ENCODE data around the gene TLE3.

DNA sequence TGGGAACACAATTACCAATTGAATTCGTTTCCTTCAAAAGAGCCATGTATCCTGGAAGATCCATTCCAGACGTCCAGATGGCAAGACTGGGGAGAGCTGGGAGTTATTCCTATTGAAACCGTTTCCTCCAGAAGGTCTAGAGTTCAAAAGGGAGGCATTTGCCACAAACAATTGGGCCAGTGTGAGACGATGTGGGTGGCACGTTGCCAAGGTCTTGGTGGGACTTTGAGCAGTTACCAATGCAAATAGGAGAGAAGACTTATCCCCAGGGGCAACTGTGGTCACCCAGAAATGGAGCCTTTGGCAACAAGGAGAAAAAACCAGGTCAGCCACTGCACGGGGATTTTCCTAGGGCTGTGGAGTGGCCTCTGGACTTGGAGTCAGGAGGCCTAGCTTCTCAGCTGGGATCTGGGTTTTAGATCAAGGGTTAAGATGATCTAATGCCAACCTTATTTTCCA, 29.6 kb upstream of the TLE3 start:
- TF ChIP-seq, protein P1, sequence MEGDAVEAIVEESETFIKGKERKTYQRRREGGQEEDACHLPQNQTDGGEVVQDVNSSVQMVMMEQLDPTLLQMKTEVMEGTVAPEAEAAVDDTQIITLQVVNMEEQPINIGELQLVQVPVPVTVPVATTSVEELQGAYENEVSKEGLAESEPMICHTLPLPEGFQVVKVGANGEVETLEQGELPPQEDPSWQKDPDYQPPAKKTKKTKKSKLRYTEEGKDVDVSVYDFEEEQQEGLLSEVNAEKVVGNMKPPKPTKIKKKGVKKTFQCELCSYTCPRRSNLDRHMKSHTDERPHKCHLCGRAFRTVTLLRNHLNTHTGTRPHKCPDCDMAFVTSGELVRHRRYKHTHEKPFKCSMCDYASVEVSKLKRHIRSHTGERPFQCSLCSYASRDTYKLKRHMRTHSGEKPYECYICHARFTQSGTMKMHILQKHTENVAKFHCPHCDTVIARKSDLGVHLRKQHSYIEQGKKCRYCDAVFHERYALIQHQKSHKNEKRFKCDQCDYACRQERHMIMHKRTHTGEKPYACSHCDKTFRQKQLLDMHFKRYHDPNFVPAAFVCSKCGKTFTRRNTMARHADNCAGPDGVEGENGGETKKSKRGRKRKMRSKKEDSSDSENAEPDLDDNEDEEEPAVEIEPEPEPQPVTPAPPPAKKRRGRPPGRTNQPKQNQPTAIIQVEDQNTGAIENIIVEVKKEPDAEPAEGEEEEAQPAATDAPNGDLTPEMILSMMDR (IDR thresholded peaks at IDR 0.05; ENCODE audit: borderline replicate concordance, extremely low read depth, low read length, poor library complexity, severe bottlenecking) = no peak
- TF ChIP-seq EZH2 (IDR thresholded peaks at IDR 0.05; ENCODE audit: borderline replicate concordance, low read depth, low read length, severe bottlenecking) = no peak

Data from DND-41 (cell line).